ENCODE data around the gene EAF2.
"Not testable (repeated sequence)": the region's sequence is repeated elsewhere in the genome, so short reads cannot be mapped to it uniquely, and the experiment has no call there.

- TF ChIP-seq CTCF, POLR2A, EP300 (IDR thresholded peaks at IDR 0.05): not testable (repeated sequence)
Measured at GRCh38 chr3:121857778-121858177, 22.8 kb downstream of the EAF2 start.
